Peyer's patch (tissue), 4 donors: ENCODE results near the gene FAM120A. TPM values are rescaled to one million over a fixed set of nuclear protein-coding genes. Genes with fewer than 3 reads are reported as not detected.

Experiments
- DNase-seq, 3 donors: peaks; one replicate each; pipeline ENCODE4 v3.0.0-alpha.2; 2017 to 2019
- H3K27ac ChIP-seq, 4 donors: fragments of 200-600 bp; sonication (generic); one replicate each; pipeline ENCODE4 v1.5.1; 2016 to 2019
- H3K27me3 ChIP-seq, 2 donors: fragments of 200-600 bp; sonication (generic); one replicate each; pipeline ENCODE4 v1.5.1; 2019
- H3K36me3 ChIP-seq, 3 donors: fragments of 200-600 bp; sonication (generic); one replicate each; pipeline ENCODE4 v1.5.1; 2016 to 2019
- H3K4me1 ChIP-seq, 4 donors: fragments of 200-600 bp; sonication (generic); one replicate each; pipeline ENCODE4 v1.5.1; 2016 to 2019
- H3K4me3 ChIP-seq, 4 donors: fragments of 200-600 bp; sonication (generic); 1 replicate in 3 of 4; 2 replicates in 1 of 4; pipeline ENCODE4 v1.5.1; 2016 to 2019; ENCODE audit warnings: mild to moderate bottlenecking in 1 of 4
- H3K9me3 ChIP-seq, 4 donors: fragments of 200-600 bp; sonication (generic); one replicate each; pipeline ENCODE4 v1.5.1; 2016 to 2019; ENCODE audit warnings: mild to moderate bottlenecking in 1 of 4
- POLR2A ChIP-seq, 2 donors: fragments of 450-650 bp; IDR thresholded peaks; one replicate each; pipeline ENCODE4 v1.5.1; 2017; ENCODE audit warnings: antibody characterized with exemption in 2 of 2, mild to moderate bottlenecking in 2 of 2, moderate library complexity in 2 of 2
- total RNA-seq, 4 donors: library from RNA; depleted of rRNA; stranded (reverse); fragments of >200 nt; gene quantifications; one replicate each; pipeline ENCODE4 v1.1.0, GENCODE V29; 2016
- TF ChIP-seq, protein P1 (sequence below), 6 experiments: fragments of 450-650 bp in 4 of 6; fragments of 200-600 bp in 2 of 6; sonication (generic) in 1 of 6; IDR thresholded peaks; one replicate each; pipeline ENCODE4 v1.5.1; 2017 to 2019; ENCODE audit warnings: antibody characterized with exemption in 6 of 6, mild to moderate bottlenecking in 3 of 6, moderate library complexity in 1 of 6

Gene FAM120A
- total RNA-seq, 4 donors from 2014 or later: 128 to 159 (median 136) TPM

DNA sequence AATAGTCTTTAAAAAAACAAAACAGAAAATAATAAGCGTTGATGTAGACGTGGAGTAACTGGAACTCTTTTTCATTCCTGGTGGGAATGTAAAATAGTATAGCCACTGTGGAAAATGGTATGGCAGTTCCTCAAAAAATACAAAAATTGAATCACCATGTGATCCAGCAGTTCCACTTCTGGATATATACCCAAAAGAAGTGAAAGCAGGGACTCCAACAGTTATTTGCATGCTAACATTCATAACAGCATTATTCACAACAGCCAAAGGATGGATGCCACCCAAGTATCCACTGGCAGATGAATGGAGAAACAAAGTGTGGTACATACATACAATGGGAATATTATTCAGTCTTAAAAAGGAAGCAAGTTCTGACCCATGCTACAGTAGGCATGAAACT, 120.7 kb downstream of the FAM120A start:
- TF ChIP-seq POLR2A (IDR thresholded peaks at IDR 0.05): no peak
- TF ChIP-seq, protein P1, sequence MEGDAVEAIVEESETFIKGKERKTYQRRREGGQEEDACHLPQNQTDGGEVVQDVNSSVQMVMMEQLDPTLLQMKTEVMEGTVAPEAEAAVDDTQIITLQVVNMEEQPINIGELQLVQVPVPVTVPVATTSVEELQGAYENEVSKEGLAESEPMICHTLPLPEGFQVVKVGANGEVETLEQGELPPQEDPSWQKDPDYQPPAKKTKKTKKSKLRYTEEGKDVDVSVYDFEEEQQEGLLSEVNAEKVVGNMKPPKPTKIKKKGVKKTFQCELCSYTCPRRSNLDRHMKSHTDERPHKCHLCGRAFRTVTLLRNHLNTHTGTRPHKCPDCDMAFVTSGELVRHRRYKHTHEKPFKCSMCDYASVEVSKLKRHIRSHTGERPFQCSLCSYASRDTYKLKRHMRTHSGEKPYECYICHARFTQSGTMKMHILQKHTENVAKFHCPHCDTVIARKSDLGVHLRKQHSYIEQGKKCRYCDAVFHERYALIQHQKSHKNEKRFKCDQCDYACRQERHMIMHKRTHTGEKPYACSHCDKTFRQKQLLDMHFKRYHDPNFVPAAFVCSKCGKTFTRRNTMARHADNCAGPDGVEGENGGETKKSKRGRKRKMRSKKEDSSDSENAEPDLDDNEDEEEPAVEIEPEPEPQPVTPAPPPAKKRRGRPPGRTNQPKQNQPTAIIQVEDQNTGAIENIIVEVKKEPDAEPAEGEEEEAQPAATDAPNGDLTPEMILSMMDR (IDR thresholded peaks at IDR 0.05): no peak
- no peaks in the 10 kb centered on the region for H3K36me3 ChIP-seq
- peaks cover 0 to 21% (median 4%) of the 10 kb centered on the region in 4 donors for H3K4me1 ChIP-seq
- H3K4me3 ChIP-seq: no peak overlapping the region
- no peaks in the 10 kb centered on the region for H3K27me3 ChIP-seq
- DNase-seq: no peak
- no peaks in the 10 kb centered on the region for H3K9me3 ChIP-seq
- no peak overlapping the region for H3K27ac ChIP-seq

DNA sequence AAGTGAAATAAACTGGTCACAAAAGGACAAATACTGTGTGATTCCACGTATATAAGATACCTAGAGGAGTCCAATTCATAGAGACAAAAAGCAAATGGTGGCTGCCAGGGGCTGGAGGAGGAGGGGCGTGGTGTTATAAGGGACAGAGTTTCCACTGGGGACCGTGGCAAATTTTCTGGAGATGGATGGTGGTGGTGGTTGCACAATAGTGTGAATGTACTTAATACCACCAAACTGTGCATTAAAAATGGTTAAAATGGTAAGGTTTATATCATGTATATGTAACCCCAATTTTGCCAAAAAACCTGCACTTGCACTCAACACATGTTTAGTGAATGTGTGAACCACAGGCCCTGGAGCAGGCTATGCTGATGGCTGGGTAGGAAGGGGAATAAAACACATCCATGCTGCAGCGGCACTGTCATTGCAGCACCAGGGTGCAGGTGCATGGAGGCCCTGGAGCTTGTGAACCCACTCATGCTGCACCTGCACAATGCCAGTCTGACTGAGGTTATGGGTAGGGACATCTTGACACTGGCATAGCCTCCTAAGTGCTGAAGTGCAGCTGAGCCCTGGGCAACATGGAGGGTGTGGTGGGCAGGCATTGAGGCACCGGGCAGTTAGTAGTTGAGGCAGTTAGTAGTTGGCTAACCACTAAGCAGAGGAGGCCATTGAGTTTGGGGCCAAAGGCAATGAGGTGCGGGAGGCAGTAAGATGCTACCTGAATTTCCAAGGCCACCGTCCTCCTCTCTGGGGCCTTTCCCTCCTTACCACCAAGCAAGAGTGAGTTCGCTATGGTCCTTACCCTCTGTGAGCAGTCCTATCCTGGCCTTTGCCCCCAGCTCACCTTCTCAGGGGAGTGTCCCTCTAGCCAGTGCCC, 121.4 kb downstream of the FAM120A start:
- no peak overlapping the region for H3K27ac ChIP-seq
- DNase-seq: peak in 1 of 3 donors; percentile 31
- no peaks in the 10 kb centered on the region for H3K27me3 ChIP-seq
- no peaks in the 10 kb centered on the region for H3K36me3 ChIP-seq
- no peaks in the 10 kb centered on the region for H3K9me3 ChIP-seq
- TF ChIP-seq, protein P1 (IDR thresholded peaks at IDR 0.05): no peak
- no peak for TF ChIP-seq POLR2A (IDR thresholded peaks at IDR 0.05)
- H3K4me3 ChIP-seq: no peak overlapping the region
- peaks cover 0 to 18% (median 8%) of the 10 kb centered on the region in 4 donors for H3K4me1 ChIP-seq

- peak in 1 of 3 donors; percentile 32 for DNase-seq
- peaks cover 0 to 24% (median 12%) of the 10 kb centered on the region in 4 donors for H3K4me1 ChIP-seq
These were observed 122.0 kb downstream of the FAM120A start for GRCh38 chr9:93573516-93573828.

DNA sequence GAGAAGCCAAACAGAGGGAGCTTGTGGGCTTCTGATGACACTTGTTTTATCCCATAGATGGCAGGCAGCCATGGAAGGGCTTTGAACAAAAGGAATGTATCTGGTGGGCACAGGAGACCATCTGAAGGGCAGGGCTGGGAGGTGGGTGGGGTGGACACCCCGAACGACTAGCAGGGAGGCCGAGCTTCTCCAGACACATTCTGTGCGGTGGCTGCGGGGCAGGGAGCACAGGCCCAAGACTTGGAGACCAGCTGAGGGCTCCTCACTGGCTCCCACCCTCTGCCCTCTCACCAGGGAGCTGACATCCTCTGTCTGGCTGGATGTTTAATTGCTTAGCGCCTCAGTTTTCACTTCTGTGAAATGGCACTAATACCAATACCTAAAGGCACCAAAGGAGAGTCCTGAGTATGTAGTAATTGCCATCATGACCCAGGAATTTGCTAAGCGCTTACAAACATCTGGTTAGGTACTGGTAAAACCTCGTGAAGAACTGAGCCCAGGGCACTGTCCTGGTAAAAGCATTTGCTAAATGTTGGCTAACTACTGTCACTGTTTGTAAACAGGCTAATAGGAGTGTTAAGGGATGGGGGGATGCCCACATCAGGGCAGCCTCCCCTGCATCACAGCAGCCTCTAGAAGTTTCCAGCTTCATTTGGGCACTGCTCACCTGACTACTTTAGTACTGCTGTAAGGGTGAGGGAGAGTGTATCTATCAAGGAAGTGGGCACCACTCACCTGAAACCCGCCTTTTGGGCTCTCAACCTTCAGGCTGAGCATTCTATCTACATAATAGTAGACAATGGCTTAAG, 122.8 kb downstream of the FAM120A start:
- TF ChIP-seq, protein P1 (IDR thresholded peaks at IDR 0.05): no peak
- TF ChIP-seq POLR2A (IDR thresholded peaks at IDR 0.05): no peak
- DNase-seq: peak in 1 of 3 donors; percentile 42
- no peak overlapping the region for H3K27ac ChIP-seq
- peaks cover 0 to 32% (median 12%) of the 10 kb centered on the region in 4 donors for H3K4me1 ChIP-seq
- no peaks in the 10 kb centered on the region for H3K36me3 ChIP-seq
- no peak overlapping the region for H3K4me3 ChIP-seq
- no peaks in the 10 kb centered on the region for H3K9me3 ChIP-seq
- H3K27me3 ChIP-seq: no peaks in the 10 kb centered on the region

More at GRCh38 chr9:93573516-93573828, 122.0 kb downstream of the FAM120A start:
- Histone ChIP-seq H3K9me3 (no peaks in the 10 kb centered on the region), H3K36me3 (no peaks in the 10 kb centered on the region), H3K27ac (no peak overlapping the region), H3K27me3 (no peaks in the 10 kb centered on the region), H3K4me3 (no peak overlapping the region)
- TF ChIP-seq POLR2A (IDR thresholded peaks at IDR 0.05): no peak
- TF ChIP-seq, protein P1 (IDR thresholded peaks at IDR 0.05): no peak

DNA sequence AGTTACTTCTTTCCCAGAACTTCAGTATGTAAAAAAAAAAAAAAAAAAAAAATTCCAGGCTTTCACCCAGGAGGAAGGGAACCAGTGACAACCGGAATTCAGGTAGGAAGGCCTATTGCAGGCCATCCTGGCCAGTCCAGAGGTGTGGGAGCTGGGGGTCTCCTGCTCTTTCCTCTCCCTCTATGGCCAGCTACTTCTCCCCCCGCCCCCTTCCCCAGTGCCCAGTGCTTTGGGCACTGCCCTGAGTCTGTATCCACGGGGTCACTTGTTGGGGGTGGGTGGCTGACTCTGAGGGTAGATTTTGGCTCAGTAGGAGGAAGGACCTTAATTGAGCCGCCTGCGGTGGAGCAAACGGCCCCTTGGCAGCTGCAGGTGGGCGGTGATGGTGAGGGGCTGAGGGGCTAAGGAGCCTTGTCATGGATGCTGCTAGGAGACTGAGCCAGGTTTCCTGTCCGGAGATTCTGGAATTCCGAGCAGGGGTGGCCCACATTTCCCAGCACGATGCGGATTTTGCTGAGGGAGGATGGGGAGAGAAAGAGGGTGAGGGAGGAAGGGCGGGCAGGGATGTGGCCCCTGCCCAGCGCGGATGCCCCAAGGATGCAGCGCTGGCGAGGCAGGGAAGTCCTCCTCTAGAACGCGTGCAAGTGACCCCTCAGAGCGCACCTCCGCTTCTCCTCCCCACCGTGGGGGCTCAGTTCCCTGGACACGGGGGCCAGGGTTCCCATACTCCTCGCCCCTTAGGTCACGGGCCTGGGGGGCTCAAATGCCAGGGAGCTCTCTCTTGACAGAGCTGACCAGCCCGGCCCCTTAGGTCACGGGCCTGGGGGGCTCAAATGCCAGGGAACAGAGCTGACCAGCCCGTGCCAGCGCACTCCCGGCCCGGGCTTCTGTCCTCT, 123.7 kb downstream of the FAM120A start:
- no peak for TF ChIP-seq POLR2A (IDR thresholded peaks at IDR 0.05)
- TF ChIP-seq, protein P1 (IDR thresholded peaks at IDR 0.05): no peak
- H3K27me3 ChIP-seq: no peaks in the 10 kb centered on the region
- H3K4me3 ChIP-seq: peak overlapping the region; percentile 78 to 99 (median 94)
- peak in 2 of 3 donors; percentile 44 to 48 for DNase-seq
- H3K4me1 ChIP-seq: peaks cover 0 to 40% (median 12%) of the 10 kb centered on the region in 4 donors
- H3K27ac ChIP-seq: peak overlapping the region; percentile 81 to 95 (median 90)
- H3K36me3 ChIP-seq: no peaks in the 10 kb centered on the region
- H3K9me3 ChIP-seq: no peaks in the 10 kb centered on the region
